GM18526 (cell line): ENCODE results near the gene IRF2BPL.

Experiments
- POLR2A ChIP-seq: IDR thresholded peaks from 3 replicates; pipeline ENCODE4 v1.6.1; 2011; ENCODE audit not compliant: insufficient read length; ENCODE audit errors: extremely low read depth

IRF2BPL gene

GRCh38 chr14:77027538-77028383, 747 bp downstream of the IRF2BPL start:
- peak; percentile 43 for TF ChIP-seq POLR2A

GRCh38 chr14:77026930-77027537, 1.5 kb downstream of the IRF2BPL start:
- no peak for TF ChIP-seq POLR2A

- no peak for TF ChIP-seq POLR2A
Observed at GRCh38 chr14:77026166-77026929, 2.2 kb downstream of the IRF2BPL start.

GRCh38 chr14:77025744-77026165, 2.8 kb downstream of the IRF2BPL start:
- TF ChIP-seq POLR2A = no peak

- no peak for TF ChIP-seq POLR2A
Observed at GRCh38 chr14:77024171-77024691, 4.3 kb downstream of the IRF2BPL start.

GRCh38 chr14:77023001-77023996, 5.2 kb downstream of the IRF2BPL start:
- TF ChIP-seq POLR2A = no peak

- no peak for TF ChIP-seq POLR2A
Observed at GRCh38 chr14:77022236-77022852, 6.2 kb downstream of the IRF2BPL start.

GRCh38 chr14:77018785-77019184, 9.7 kb downstream of the IRF2BPL start:
- no peak for TF ChIP-seq POLR2A

GRCh38 chr14:77017666-77018065, 10.8 kb downstream of the IRF2BPL start:
- TF ChIP-seq POLR2A = no peak

GRCh38 chr14:77014734-77015133, 13.8 kb downstream of the IRF2BPL start:
- no peak for TF ChIP-seq POLR2A

GRCh38 chr14:77014004-77014604, 14.4 kb downstream of the IRF2BPL start:
- TF ChIP-seq POLR2A = no peak

- no peak for TF ChIP-seq POLR2A
Observed at GRCh38 chr14:77012193-77012765, 16.2 kb downstream of the IRF2BPL start.

- TF ChIP-seq POLR2A = no peak
Observed at GRCh38 chr14:77011245-77011644, 17.3 kb downstream of the IRF2BPL start.
